ENCODE results near the gene ATP13A2.
"Not testable (repeated sequence)": the region's sequence is repeated elsewhere in the genome, so short reads cannot be mapped to it uniquely, and the experiment has no call there.

ATP13A2 gene

GRCh38 chr1:16957731-16958130 is 54.0 kb downstream of the ATP13A2 start:
- no peak for DNase-seq (ENCODE audit: low spot score)

- DNase-seq (ENCODE audit: low spot score), result no peak
Observed at GRCh38 chr1:16956775-16957174, 55.0 kb downstream of the ATP13A2 start.

- DNase-seq (ENCODE audit: low spot score), result no peak
Observed at GRCh38 chr1:16955186-16955585, 56.5 kb downstream of the ATP13A2 start.

GRCh38 chr1:16954579-16954978 is 57.1 kb downstream of the ATP13A2 start:
- no peak for DNase-seq (ENCODE audit: low spot score)

- not testable (repeated sequence) for DNase-seq (ENCODE audit: low spot score)
Observed at GRCh38 chr1:16952376-16952775, 59.4 kb downstream of the ATP13A2 start.

- not testable (repeated sequence) for DNase-seq (ENCODE audit: low spot score)
Observed at GRCh38 chr1:16949026-16949425, 62.7 kb downstream of the ATP13A2 start.

GRCh38 chr1:16948282-16948891 is 63.3 kb downstream of the ATP13A2 start:
- DNase-seq (ENCODE audit: low spot score), result not testable (repeated sequence)

- DNase-seq (ENCODE audit: low spot score), result no peak
Observed at GRCh38 chr1:16946646-16947045, 65.1 kb downstream of the ATP13A2 start.

- not testable (repeated sequence) for DNase-seq (ENCODE audit: low spot score)
Observed at GRCh38 chr1:16946185-16946584, 65.5 kb downstream of the ATP13A2 start.

- DNase-seq (ENCODE audit: low spot score), result not testable (repeated sequence)
Observed at GRCh38 chr1:16945512-16945911, 66.2 kb downstream of the ATP13A2 start.

GRCh38 chr1:16944038-16944437 is 67.7 kb downstream of the ATP13A2 start:
- no peak for DNase-seq (ENCODE audit: low spot score)

- not testable (repeated sequence) for DNase-seq (ENCODE audit: low spot score)
Observed at GRCh38 chr1:16939386-16940180, 72.1 kb downstream of the ATP13A2 start.

- no peak for DNase-seq (ENCODE audit: low spot score)
Observed at GRCh38 chr1:16938351-16939321, 73.1 kb downstream of the ATP13A2 start.

GRCh38 chr1:16936580-16936979 is 75.1 kb downstream of the ATP13A2 start:
- DNase-seq (ENCODE audit: low spot score), result not testable (repeated sequence)

Data from CD4-positive, alpha-beta T cell treated with Interleukin-15 for 4 hours (primary cell).